GM19468 (cell line): ENCODE results near the gene PLGRKT.
"Not testable (repeated sequence)": the region's sequence is repeated elsewhere in the genome, so short reads cannot be mapped to it uniquely, and the experiment has no call there.

Source experiments
- ATAC-seq: cut with Tn5 transposase; IDR thresholded peaks from one replicate; pipeline ENCODE4 v1.9.1; 2021; ENCODE audit warnings: mild to moderate bottlenecking, moderate library complexity, moderate number of reproducible peaks; ENCODE audit not compliant: unreplicated experiment; ENCODE audit errors: extremely low read depth

Gene PLGRKT

GRCh38 chr9:5433841-5434810, 3.6 kb downstream of the PLGRKT start:
- not testable (repeated sequence) for ATAC-seq

- not testable (repeated sequence) for ATAC-seq
Measured at GRCh38 chr9:5433328-5433727, 4.4 kb downstream of the PLGRKT start.

GRCh38 chr9:5432890-5433289, 4.8 kb downstream of the PLGRKT start:
- not testable (repeated sequence) for ATAC-seq

- no peak for ATAC-seq
Measured at GRCh38 chr9:5430912-5431311, 6.8 kb downstream of the PLGRKT start.

- ATAC-seq: no peak
Measured at GRCh38 chr9:5429873-5430564, 7.7 kb downstream of the PLGRKT start.

GRCh38 chr9:5428794-5429528, 8.8 kb downstream of the PLGRKT start:
- no peak for ATAC-seq

GRCh38 chr9:5428172-5428571, 9.6 kb downstream of the PLGRKT start:
- ATAC-seq: no peak

- ATAC-seq: no peak
Measured at GRCh38 chr9:5427005-5427404, 10.7 kb downstream of the PLGRKT start.

- no peak for ATAC-seq
Measured at GRCh38 chr9:5425006-5425628, 12.6 kb downstream of the PLGRKT start.

- ATAC-seq: no peak
Measured at GRCh38 chr9:5422276-5422675, 15.4 kb downstream of the PLGRKT start.

- no peak for ATAC-seq
Measured at GRCh38 chr9:5421163-5421562, 16.6 kb downstream of the PLGRKT start.

GRCh38 chr9:5419987-5420386, 17.7 kb downstream of the PLGRKT start:
- no peak for ATAC-seq

GRCh38 chr9:5418481-5418880, 19.2 kb downstream of the PLGRKT start:
- no peak for ATAC-seq

- no peak for ATAC-seq
Measured at GRCh38 chr9:5416953-5417352, 20.8 kb downstream of the PLGRKT start.

- ATAC-seq: no peak
Measured at GRCh38 chr9:5408596-5408995, 29.1 kb downstream of the PLGRKT start.

- ATAC-seq: no peak
Measured at GRCh38 chr9:5402217-5402616, 35.5 kb downstream of the PLGRKT start.

GRCh38 chr9:5397547-5397946, 40.2 kb downstream of the PLGRKT start:
- ATAC-seq: not testable (repeated sequence)

- no peak for ATAC-seq
Measured at GRCh38 chr9:5395428-5395827, 42.3 kb downstream of the PLGRKT start.

GRCh38 chr9:5393976-5394375, 43.7 kb downstream of the PLGRKT start:
- not testable (repeated sequence) for ATAC-seq

- ATAC-seq: no peak
Measured at GRCh38 chr9:5393497-5393896, 44.2 kb downstream of the PLGRKT start.
